ENCODE data around the gene BRD9. TPM values are rescaled to one million over a fixed set of nuclear protein-coding genes. Genes with fewer than 3 reads are reported as not detected.

BRD9 gene
- total and polyA plus RNA-seq, 9 of the 15 experiments (the other 6 are each of a cell fraction or from before 2014, with no cell fraction given): 2.4 to 68.7 (median 44.9) TPM

DNA sequence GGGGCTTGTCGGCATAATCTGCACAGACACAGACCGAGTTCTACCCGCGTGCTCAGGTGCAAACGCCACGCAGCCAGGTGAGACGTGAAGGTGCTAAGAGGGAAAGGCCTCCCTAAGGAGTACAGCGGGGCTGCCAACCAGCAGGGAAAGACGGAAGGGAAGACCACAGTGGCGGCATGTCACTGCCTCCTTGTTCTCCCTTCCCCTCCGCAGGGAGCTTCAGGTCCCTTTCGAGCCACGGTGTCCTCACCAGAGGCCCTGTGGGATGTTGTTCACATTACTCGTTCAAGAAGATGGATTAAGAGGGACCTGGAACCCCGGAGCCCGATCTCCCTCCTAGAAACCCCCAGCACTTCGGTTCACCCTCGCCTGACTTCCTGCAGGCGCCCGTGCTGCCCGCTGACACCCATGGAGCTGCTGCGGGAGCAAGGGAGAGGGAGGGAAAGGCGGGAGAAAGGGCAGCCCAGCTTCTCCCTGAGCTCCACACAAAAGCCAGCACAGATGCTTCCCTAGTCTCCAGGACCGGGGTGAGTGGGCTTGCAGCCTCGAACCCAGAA is 686 bp downstream of the BRD9 start (continued):
- TF ChIP-seq, protein P1, sequence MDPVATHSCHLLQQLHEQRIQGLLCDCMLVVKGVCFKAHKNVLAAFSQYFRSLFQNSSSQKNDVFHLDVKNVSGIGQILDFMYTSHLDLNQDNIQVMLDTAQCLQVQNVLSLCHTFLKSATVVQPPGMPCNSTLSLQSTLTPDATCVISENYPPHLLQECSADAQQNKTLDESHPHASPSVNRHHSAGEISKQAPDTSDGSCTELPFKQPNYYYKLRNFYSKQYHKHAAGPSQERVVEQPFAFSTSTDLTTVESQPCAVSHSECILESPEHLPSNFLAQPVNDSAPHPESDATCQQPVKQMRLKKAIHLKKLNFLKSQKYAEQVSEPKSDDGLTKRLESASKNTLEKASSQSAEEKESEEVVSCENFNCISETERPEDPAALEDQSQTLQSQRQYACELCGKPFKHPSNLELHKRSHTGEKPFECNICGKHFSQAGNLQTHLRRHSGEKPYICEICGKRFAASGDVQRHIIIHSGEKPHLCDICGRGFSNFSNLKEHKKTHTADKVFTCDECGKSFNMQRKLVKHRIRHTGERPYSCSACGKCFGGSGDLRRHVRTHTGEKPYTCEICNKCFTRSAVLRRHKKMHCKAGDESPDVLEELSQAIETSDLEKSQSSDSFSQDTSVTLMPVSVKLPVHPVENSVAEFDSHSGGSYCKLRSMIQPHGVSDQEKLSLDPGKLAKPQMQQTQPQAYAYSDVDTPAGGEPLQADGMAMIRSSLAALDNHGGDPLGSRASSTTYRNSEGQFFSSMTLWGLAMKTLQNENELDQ (CRISPR knock-in tag; IDR thresholded peaks at IDR 0.05; ENCODE audit: borderline replicate concordance): no peak
- TF ChIP-seq CTBP1 (IDR thresholded peaks at IDR 0.05; ENCODE audit: borderline replicate concordance): no peak

DNA sequence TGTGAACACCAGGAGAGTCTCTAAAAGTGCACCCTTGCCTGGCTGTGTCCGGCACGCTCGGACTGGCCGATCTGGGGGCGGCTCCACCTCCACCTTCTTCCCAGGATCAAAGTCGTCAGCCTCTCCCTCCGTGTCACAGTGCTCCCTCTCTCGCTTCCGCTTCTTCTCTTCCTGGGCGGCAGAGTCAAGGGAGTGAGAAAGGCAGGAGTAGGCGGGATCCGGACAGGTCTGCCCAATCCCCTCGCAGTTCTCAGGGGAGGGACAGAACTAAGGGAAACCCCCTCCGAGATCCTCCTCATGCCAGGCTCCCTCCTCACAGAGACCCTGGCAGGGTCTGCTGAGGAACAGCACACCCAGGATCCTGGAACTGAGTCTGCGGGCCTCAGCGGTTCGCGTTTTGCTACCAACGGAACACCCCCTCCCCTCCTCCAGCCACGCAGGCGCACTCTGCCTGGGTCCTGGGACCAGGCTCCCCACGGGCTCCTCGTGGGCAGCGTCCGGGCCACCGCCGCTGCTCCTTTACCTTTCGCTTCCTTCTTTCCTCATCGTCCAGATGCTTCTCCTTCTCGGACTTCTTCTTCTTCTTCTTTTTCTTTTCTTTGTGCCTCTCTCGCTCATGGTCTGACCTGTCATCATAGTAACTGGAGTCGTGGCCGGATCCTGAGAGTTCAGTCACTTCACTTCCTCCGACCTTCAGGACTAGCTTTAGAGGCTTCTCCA is 1.3 kb downstream of the BRD9 start:
- H3K9ac ChIP-seq (ENCODE audit: insufficient read depth in 1 of 2, low read depth in 2 of 2, low read length in 2 of 2): peak overlapping the region; percentile 92 to 100
- POLR2A ChIA-PET: interaction anchor here (0.6 to 1.2 kb wide), 3 partner anchors 10 to 1129 kb away, joined by 3 to 5 read pairs (median 4); no protein-coding TSS in a partner anchor
- H3K4me3 ChIP-seq: peak overlapping the region; percentile 71
- H2AFZ ChIP-seq (ENCODE audit: low read depth, low read length): peak overlapping the region; percentile 87
- H4K20me1 ChIP-seq (replicated peaks; ENCODE audit: control insufficient read depth, insufficient read depth, low read length): peaks cover 14% of the 10 kb centered on the region; the same call in 1 of the 2 replicates
- no peaks in the 10 kb centered on the region for H3K27me3 ChIP-seq (ENCODE audit: control insufficient read depth in 2 of 2, insufficient read depth in 2 of 2, low read length in 2 of 2)
- WGBS (ENCODE audit: insufficient coverage, low coverage, missing lambda C conversion rate): under 1% methylated on average over 34 of the region's 34 CpGs
- ATAC-seq (peak; percentile 86), FAIRE-seq (peak; percentile 88), DNase-seq (ENCODE audit: extremely low read depth in 1 of 4, low spot score in 3 of 4) (peak; percentile 82 to 95 (median 87))
- peak overlapping the region; percentile 99 for H3K4me2 ChIP-seq (ENCODE audit: insufficient read depth, low read length)
- no peaks in the 10 kb centered on the region for H3K9me3 ChIP-seq (replicated peaks; ENCODE audit: control insufficient read depth, insufficient read depth, low read depth, low read length)
- peak overlapping the region; percentile 83 for H3K27ac ChIP-seq (ENCODE audit: extremely low read depth, low read depth, low read length)
- H3K9me1 ChIP-seq (ENCODE audit: control insufficient read depth, insufficient read depth, low read length): no peaks in the 10 kb centered on the region
- H3K79me2 ChIP-seq (ENCODE audit: control insufficient read depth, insufficient read depth, low read length): peaks cover 96% of the 10 kb centered on the region
- in situ Hi-C loops (cut with MboI): no loop called here
- H3K36me3 ChIP-seq (ENCODE audit: control insufficient read depth, insufficient read depth, low read length): peaks cover 82% of the 10 kb centered on the region
- CTCF ChIA-PET (ENCODE audit: low intra/inter-chr PET ratio): no interaction called here
- no TSS peak for BruUV-seq (replicated peaks)
- H3K4me1 ChIP-seq (replicated peaks in 1 of 2; ENCODE audit: control insufficient read depth in 2 of 2, insufficient read depth in 2 of 2, low read length in 2 of 2): peaks cover 20 to 37% of the 10 kb centered on the region in 2 experiments; a peak in 4 of 5 replicates
- intact Hi-C loops (cut with micrococcal nuclease): loop anchor here (5.0 kb wide), 1 partner anchor 279 kb away; the partner anchor contains the start of gene CEP72
- TF ChIP-seq POLR2G (IDR thresholded peaks at IDR 0.05; ENCODE audit: low read depth, low read length) (peak; percentile 60; the same call in 1 of the 2 replicates), GABPA (tag; conservative IDR thresholded peaks at IDR 0.05; ENCODE audit: low read depth) (peak; percentile 75), HLTF (IDR thresholded peaks at IDR 0.05) (peak; percentile 63; the same call in 1 of the 2 replicates), BCOR (IDR thresholded peaks at IDR 0.05) (peak; percentile 21; the same call in 1 of the 2 replicates), RHOXF2B (CRISPR knock-in tag; conservative IDR thresholded peaks at IDR 0.05) (no peak), ZNF282 (CRISPR knock-in tag; IDR thresholded peaks at IDR 0.05) (no peak)
- TF ChIP-seq, protein P2, sequence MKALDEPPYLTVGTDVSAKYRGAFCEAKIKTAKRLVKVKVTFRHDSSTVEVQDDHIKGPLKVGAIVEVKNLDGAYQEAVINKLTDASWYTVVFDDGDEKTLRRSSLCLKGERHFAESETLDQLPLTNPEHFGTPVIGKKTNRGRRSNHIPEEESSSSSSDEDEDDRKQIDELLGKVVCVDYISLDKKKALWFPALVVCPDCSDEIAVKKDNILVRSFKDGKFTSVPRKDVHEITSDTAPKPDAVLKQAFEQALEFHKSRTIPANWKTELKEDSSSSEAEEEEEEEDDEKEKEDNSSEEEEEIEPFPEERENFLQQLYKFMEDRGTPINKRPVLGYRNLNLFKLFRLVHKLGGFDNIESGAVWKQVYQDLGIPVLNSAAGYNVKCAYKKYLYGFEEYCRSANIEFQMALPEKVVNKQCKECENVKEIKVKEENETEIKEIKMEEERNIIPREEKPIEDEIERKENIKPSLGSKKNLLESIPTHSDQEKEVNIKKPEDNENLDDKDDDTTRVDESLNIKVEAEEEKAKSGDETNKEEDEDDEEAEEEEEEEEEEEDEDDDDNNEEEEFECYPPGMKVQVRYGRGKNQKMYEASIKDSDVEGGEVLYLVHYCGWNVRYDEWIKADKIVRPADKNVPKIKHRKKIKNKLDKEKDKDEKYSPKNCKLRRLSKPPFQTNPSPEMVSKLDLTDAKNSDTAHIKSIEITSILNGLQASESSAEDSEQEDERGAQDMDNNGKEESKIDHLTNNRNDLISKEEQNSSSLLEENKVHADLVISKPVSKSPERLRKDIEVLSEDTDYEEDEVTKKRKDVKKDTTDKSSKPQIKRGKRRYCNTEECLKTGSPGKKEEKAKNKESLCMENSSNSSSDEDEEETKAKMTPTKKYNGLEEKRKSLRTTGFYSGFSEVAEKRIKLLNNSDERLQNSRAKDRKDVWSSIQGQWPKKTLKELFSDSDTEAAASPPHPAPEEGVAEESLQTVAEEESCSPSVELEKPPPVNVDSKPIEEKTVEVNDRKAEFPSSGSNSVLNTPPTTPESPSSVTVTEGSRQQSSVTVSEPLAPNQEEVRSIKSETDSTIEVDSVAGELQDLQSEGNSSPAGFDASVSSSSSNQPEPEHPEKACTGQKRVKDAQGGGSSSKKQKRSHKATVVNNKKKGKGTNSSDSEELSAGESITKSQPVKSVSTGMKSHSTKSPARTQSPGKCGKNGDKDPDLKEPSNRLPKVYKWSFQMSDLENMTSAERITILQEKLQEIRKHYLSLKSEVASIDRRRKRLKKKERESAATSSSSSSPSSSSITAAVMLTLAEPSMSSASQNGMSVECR (CRISPR knock-in tag; IDR thresholded peaks at IDR 0.05): peak; percentile 52
- TF ChIP-seq, protein P3, sequence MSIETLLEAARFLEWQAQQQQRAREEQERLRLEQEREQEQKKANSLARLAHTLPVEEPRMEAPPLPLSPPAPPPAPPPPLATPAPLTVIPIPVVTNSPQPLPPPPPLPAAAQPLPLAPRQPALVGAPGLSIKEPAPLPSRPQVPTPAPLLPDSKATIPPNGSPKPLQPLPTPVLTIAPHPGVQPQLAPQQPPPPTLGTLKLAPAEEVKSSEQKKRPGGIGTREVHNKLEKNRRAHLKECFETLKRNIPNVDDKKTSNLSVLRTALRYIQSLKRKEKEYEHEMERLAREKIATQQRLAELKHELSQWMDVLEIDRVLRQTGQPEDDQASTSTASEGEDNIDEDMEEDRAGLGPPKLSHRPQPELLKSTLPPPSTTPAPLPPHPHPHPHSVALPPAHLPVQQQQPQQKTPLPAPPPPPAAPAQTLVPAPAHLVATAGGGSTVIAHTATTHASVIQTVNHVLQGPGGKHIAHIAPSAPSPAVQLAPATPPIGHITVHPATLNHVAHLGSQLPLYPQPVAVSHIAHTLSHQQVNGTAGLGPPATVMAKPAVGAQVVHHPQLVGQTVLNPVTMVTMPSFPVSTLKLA (conservative IDR thresholded peaks at IDR 0.05): peak; percentile 45 to 56

Measured in K562 (cell line).